GM19372 (cell line): ENCODE data around the gene LAMTOR4.

Source experiments
- ATAC-seq: cut with Tn5 transposase; IDR thresholded peaks from one replicate; pipeline ENCODE4 v1.9.1; 2021; ENCODE audit warnings: mild to moderate bottlenecking, low read depth, moderate library complexity; ENCODE audit not compliant: unreplicated experiment

Gene LAMTOR4

GRCh38 chr7:100148559-100149328, at the start of gene LAMTOR4:
Gene LAMTOR4, plus strand, starts transcription at chr7:100148918. Its CDS starts 55 bp downstream, at chr7:100148973.
- ATAC-seq, result peak; percentile 98

GRCh38 chr7:100099452-100099851, 49.3 kb upstream of the LAMTOR4 start:
- ATAC-seq, result no peak

GRCh38 chr7:100100420-100101015, 48.2 kb upstream of the LAMTOR4 start:
- peak; percentile 54 for ATAC-seq

- peak; percentile 89 for ATAC-seq
Observed at GRCh38 chr7:100101016-100101862, 47.5 kb upstream of the LAMTOR4 start, which contains the start of the genes AP4M1 and MCM7. Gene AP4M1, plus strand, starts transcription at chr7:100101643. Its CDS starts 72 bp downstream, at chr7:100101715. Gene MCM7, minus strand, starts transcription at chr7:100101397. Its CDS starts 103 bp downstream, at chr7:100101294.

GRCh38 chr7:100102950-100103840, 45.5 kb upstream of the LAMTOR4 start:
- no peak for ATAC-seq

GRCh38 chr7:100105534-100105933, 43.2 kb upstream of the LAMTOR4 start:
- ATAC-seq, result no peak

GRCh38 chr7:100106633-100107032, 42.1 kb upstream of the LAMTOR4 start:
- ATAC-seq, result no peak

GRCh38 chr7:100107125-100107737, 41.5 kb upstream of the LAMTOR4 start:
- no peak for ATAC-seq

- no peak for ATAC-seq
Observed at GRCh38 chr7:100107890-100108289, 40.8 kb upstream of the LAMTOR4 start.

- no peak for ATAC-seq
Observed at GRCh38 chr7:100109521-100110163, 39.1 kb upstream of the LAMTOR4 start.

GRCh38 chr7:100111156-100111555, 37.6 kb upstream of the LAMTOR4 start:
- ATAC-seq, result no peak

DNA sequence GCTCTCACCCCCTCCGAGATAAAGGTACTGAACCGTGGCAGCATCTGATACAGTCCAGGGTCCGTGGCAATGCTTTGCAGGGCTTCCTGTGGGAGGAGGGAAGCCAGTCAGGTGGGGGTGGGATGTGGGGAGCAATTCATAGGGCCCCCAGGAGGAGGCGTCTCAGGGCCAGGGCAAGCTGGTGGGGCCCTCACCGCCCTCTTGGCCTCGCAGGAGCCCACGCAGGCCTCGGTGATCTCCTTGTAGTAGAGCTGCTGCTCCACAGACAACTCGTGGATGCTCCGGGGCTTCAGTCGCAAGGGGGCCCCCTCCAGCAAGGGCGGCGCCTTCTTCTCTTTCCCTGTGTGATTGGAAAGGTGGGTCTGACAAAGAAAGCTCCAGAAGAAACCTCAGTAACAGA, 36.8 kb upstream of the LAMTOR4 start:
- no peak for ATAC-seq

GRCh38 chr7:100115026-100115425, 33.7 kb upstream of the LAMTOR4 start:
- ATAC-seq, result no peak

DNA sequence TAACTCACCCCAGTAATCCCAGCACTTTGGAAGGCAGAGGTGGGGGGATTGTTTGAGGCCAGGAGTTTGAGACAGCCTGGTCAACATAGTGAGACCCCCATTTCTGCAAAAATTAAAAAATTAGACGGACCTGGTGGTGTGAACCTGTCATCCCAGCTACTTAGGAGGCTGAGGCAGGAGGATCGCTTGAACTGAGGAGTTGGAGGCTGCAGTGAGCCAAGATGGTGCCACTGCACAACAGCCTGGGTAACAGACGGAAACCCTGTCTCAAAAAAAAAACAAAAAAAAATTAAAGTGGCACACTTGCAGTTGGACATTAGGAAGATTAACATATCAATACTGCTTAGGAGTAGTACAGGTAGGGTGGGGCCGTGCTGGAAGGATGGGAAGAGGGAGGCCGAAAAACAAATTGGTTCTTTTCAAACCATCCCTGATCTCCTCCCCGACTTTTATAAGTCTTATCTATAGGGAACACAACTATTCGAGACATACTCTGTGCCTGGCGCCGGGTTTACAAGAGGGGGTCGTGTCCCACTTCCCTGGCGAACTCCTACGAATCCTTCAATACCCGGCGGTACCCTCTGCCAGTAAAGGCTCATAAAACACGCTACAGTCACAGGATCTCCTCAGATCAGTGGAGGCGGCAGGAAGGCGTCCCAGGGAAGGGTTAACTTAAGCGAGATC, 30.2 kb upstream of the LAMTOR4 start:
- no peak for ATAC-seq

DNA sequence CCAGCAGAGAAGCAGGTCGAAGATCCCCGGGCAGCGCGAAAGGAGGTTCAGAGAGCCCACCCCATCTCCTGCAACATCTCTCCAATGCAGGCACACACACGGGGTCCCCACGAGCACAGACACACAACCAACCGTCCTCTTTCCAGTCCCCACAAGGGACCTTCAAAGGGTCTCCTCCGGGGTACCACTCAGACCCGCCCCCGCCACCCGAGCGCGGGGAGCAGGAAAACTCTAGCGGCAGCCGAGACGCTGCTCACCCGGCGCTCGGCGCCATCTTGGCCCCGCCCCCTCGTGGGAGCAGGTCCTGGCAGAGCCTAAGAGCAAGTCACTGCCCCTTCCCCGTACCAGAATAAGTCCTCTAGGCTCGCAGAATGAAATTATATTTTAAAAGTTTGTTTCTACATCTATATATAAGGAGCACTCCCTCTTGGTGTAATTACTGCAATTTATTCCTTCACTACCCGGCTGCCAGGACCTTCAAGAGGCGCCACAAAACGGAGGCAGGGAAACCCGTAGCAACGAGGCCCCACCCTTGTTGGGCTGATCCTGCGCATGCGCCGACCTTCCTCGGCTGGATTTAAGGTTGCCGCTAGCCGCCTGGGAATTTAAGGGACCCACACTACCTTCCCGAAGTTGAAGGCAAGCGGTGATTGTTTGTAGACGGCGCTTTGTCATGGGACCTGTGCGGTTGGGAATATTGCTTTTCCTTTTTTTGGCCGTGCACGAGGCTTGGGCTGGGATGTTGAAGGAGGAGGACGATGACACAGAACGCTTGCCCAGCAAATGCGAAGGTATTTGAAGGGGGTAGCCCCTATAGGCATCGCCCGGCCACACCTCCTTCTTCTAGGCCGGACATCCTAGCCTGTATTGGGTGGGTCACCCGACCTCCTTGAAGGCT, 29.4 kb upstream of the LAMTOR4 start, which contains the start of the genes CNPY4 and TAF6:
Gene CNPY4, plus strand, starts transcription at position 563 of the 898 bp plus-strand sequence. Its CDS starts 111 bp downstream, at position 674.
Gene TAF6, minus strand, starts transcription at position 287 of the 898 bp plus-strand sequence. CDS start 5,149 bp downstream, outside the sequence.
- ATAC-seq, result peak; percentile 78

DNA sequence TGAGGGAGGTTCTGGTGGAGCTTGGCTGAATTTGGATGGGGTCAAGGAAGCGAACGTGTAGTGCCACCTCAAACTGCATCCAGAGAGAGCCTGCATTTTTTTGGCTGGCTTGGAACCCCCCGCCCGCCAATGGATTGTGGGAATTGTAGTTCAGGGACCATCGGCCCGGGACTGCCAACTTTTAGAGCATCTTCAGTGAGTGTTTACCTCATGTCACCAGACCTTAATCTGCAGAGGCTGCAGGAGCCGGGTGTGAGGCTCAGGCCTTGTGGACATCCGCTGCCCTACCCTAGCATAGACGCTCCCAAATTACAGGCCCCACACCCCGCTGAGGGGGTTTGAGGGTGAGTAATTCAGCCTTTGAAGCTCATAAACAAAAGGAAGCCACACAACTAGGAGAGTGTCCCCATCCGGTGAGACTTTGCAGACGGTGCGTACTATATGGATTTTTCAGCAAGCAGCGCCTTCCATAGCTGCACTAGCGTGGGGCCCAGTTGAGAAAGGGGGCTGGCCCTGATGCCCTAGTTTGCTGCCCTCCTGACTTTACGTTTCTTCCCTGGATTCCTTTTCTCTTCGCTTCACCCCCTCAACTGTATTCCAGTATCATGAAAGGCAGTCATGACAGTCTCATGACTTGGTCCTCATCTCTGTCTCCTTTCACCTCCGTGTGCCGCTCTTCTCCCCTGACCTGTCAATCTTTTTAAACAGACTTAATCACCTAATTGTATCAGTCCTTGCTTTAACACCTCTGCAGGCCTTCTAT, 28.6 kb upstream of the LAMTOR4 start:
- ATAC-seq, result peak; percentile 8

DNA sequence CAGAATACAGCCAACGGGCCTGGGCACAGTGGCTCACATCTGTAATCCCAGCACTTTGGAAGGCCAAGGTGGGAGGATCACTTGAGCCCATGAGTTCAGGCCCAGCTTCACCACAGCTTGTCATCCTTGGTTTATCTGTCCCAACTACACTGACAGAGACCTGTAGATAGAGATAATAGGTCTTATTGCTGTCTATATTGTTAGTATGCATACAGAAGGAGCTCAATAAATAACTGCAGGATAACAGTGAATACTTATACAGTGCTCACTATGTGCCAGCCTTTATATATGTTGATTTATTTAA, 28.0 kb upstream of the LAMTOR4 start:
- ATAC-seq, result no peak
